ENCODE measurements around the gene COCH. TPM values are rescaled to one million over a fixed set of nuclear protein-coding genes. Genes with fewer than 3 reads are reported as not detected.

Gene COCH
- total and polyA plus RNA-seq, 2 donors from 2014 or later: 1.6 to 1.8 TPM

DNA sequence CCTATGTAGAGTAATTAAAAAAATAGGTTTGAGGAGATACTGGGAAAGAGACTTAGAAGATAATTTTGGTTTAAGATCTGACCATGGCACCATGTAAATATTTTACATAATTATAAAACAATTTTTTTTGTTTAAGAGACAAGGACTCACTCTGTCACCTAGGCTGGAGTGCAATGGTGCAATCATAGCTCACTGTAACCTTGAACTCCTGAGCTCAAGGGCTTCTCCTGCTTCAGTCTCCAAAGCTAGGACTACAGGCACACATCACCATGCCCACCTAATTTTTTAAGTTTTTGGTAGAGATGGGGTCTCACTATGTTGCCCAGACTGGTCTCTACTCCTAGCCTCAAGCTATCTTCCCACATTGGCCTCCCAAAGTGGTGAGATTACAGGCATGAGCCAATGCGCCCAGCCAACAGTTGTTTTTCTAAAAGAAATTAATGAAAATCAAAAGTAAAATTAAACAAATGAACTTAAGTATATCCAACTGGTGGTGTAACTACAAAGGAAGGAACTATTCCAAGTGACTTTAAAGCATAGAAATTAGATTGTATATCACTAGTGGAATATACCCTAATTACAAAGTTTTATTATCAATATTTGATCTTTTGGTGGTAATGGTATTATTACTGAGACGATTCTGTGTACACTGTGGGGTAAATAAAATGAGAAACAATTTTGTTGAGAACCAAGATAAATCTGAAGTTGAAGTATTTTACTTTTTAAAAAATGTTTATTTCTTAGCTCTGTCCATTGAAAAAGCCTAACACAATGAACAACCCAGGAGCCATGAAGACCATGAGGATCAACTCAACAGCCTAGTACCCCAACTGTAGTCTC lies 29.1 kb downstream of the COCH start:
- no peaks in the 10 kb centered on the region for H3K4me1 ChIP-seq (ENCODE audit: control insufficient read depth in 2 of 3, insufficient read depth in 2 of 3, low read depth in 1 of 3, low read length in 3 of 3)
- FAIRE-seq: peak; percentile 32
- no peak for DNase-seq
- intact Hi-C loops (cut with DNase I): no loop called here
- H3K9me3 ChIP-seq (ENCODE audit: control insufficient read depth in 2 of 3, insufficient read depth in 1 of 3, low read length in 3 of 3): no peaks in the 10 kb centered on the region
- TF ChIP-seq, protein P1, sequence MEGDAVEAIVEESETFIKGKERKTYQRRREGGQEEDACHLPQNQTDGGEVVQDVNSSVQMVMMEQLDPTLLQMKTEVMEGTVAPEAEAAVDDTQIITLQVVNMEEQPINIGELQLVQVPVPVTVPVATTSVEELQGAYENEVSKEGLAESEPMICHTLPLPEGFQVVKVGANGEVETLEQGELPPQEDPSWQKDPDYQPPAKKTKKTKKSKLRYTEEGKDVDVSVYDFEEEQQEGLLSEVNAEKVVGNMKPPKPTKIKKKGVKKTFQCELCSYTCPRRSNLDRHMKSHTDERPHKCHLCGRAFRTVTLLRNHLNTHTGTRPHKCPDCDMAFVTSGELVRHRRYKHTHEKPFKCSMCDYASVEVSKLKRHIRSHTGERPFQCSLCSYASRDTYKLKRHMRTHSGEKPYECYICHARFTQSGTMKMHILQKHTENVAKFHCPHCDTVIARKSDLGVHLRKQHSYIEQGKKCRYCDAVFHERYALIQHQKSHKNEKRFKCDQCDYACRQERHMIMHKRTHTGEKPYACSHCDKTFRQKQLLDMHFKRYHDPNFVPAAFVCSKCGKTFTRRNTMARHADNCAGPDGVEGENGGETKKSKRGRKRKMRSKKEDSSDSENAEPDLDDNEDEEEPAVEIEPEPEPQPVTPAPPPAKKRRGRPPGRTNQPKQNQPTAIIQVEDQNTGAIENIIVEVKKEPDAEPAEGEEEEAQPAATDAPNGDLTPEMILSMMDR (IDR thresholded peaks at IDR 0.05; ENCODE audit: borderline replicate concordance, extremely low read depth, insufficient read depth): no peak
- no peaks in the 10 kb centered on the region for H3K27me3 ChIP-seq (ENCODE audit: control insufficient read depth, insufficient read depth, low read length)
- no peak overlapping the region for H3K27ac ChIP-seq (ENCODE audit: low read depth in 2 of 2, low read length in 2 of 2)
- no peak overlapping the region for H3K4me3 ChIP-seq (ENCODE audit: low read length in 3 of 3)
- no peak overlapping the region for H3K9ac ChIP-seq (ENCODE audit: low read length in 3 of 3)
- peaks cover 3 to 18% (median 3%) of the 10 kb centered on the region in 3 donors for H3K36me3 ChIP-seq (ENCODE audit: control insufficient read depth in 2 of 3, insufficient read depth in 3 of 3, low read length in 3 of 3)

GRCh38 chr14:30906752-30907658 lies 32.6 kb downstream of the COCH start:
- no peaks in the 10 kb centered on the region for H3K27me3 ChIP-seq (ENCODE audit: control insufficient read depth, insufficient read depth, low read length)
- H3K27ac ChIP-seq (ENCODE audit: low read depth in 2 of 2, low read length in 2 of 2): no peak overlapping the region
- H3K9ac ChIP-seq (ENCODE audit: low read length in 3 of 3): no peak overlapping the region
- no peak overlapping the region for H3K4me3 ChIP-seq (ENCODE audit: low read length in 3 of 3)
- H3K36me3 ChIP-seq (ENCODE audit: control insufficient read depth in 2 of 3, insufficient read depth in 3 of 3, low read length in 3 of 3): peaks cover 7 to 33% (median 9%) of the 10 kb centered on the region in 3 donors
- TF ChIP-seq, protein P1 (IDR thresholded peaks at IDR 0.05; ENCODE audit: borderline replicate concordance, extremely low read depth, insufficient read depth): peak; percentile 8
- H3K4me1 ChIP-seq (ENCODE audit: control insufficient read depth in 2 of 3, insufficient read depth in 2 of 3, low read depth in 1 of 3, low read length in 3 of 3): no peaks in the 10 kb centered on the region
- no peaks in the 10 kb centered on the region for H3K9me3 ChIP-seq (ENCODE audit: control insufficient read depth in 2 of 3, insufficient read depth in 1 of 3, low read length in 3 of 3)
- intact Hi-C loops (cut with DNase I): no loop called here
- FAIRE-seq (peak; percentile 68), DNase-seq (peak in 2 of 5 donors; percentile 26 to 48)

- H3K36me3 ChIP-seq (ENCODE audit: control insufficient read depth in 2 of 3, insufficient read depth in 3 of 3, low read length in 3 of 3): peaks cover 8 to 34% (median 9%) of the 10 kb centered on the region in 3 donors
- no peak overlapping the region for H3K27ac ChIP-seq (ENCODE audit: low read depth in 2 of 2, low read length in 2 of 2)
These were observed 33.3 kb downstream of the COCH start for GRCh38 chr14:30907659-30908057.

More at GRCh38 chr14:30907659-30908057, 33.3 kb downstream of the COCH start:
- FAIRE-seq (no peak), DNase-seq (no peak)
- Histone ChIP-seq H3K9ac (ENCODE audit: low read length in 3 of 3) (no peak overlapping the region), H3K27me3 (ENCODE audit: control insufficient read depth, insufficient read depth, low read length) (no peaks in the 10 kb centered on the region), H3K4me1 (ENCODE audit: control insufficient read depth in 2 of 3, insufficient read depth in 2 of 3, low read depth in 1 of 3, low read length in 3 of 3) (no peaks in the 10 kb centered on the region), H3K4me3 (ENCODE audit: low read length in 3 of 3) (no peak overlapping the region), H3K9me3 (ENCODE audit: control insufficient read depth in 2 of 3, insufficient read depth in 1 of 3, low read length in 3 of 3) (no peaks in the 10 kb centered on the region)
- intact Hi-C loops (cut with DNase I): no loop called here
- TF ChIP-seq, protein P1 (IDR thresholded peaks at IDR 0.05; ENCODE audit: borderline replicate concordance, extremely low read depth, insufficient read depth): no peak
